IMR-90 (cell line): ENCODE measurements around the gene SLC19A1.

ENCODE experiments used
- BHLHE40 ChIP-seq: fragments of 150-350 bp; IDR thresholded peaks from 2 replicates; pipeline ENCODE4 v1.6.1; 2016; ENCODE audit warnings: mild to moderate bottlenecking, low read depth, low read length
- FOS ChIP-seq: fragments of 150-350 bp; IDR thresholded peaks from 2 replicates; pipeline ENCODE4 v1.6.1; 2016; ENCODE audit warnings: low read depth, low read length
- MAFK ChIP-seq: IDR thresholded peaks from 2 replicates; pipeline ENCODE4 v1.6.1; 2012; ENCODE audit warnings: low read depth, low read length, improper control_type of control experiment
- MXI1 ChIP-seq: IDR thresholded peaks from 2 replicates; pipeline ENCODE4 v1.6.1; 2012; ENCODE audit warnings: low read depth, mild to moderate bottlenecking, low read length, moderate library complexity, borderline replicate concordance
- POLR2A ChIP-seq: IDR thresholded peaks from 2 replicates; pipeline ENCODE4 v1.6.1; 2012; ENCODE audit warnings: mild to moderate bottlenecking, low read depth, low read length
- RCOR1 ChIP-seq: IDR thresholded peaks from 2 replicates; pipeline ENCODE4 v1.6.1; 2012; ENCODE audit warnings: mild to moderate bottlenecking, low read length, improper control_type of control experiment; ENCODE audit not compliant: insufficient replicate concordance
- RFX5 ChIP-seq: IDR thresholded peaks from 2 replicates; pipeline ENCODE4 v1.8.0; 2012; ENCODE audit warnings: low read depth, mild to moderate bottlenecking, low read length, moderate library complexity
- SMC3 ChIP-seq: fragments of 150-350 bp; IDR thresholded peaks from 2 replicates; pipeline ENCODE4 v1.6.1; 2016; ENCODE audit warnings: low read depth, mild to moderate bottlenecking, antibody characterized with exemption, low read length, moderate library complexity
- TF ChIP-seq, protein P1 (sequence below): conservative IDR thresholded peaks from 2 replicates; pipeline ENCODE4 v1.5.1; 2012; ENCODE audit warnings: mild to moderate bottlenecking, low read depth, low read length, improper control_type of control experiment
- TF ChIP-seq, protein P2 (sequence below): fragments of 150-350 bp; IDR thresholded peaks from 2 replicates; pipeline ENCODE4 v1.6.1; 2016; ENCODE audit warnings: low read depth, mild to moderate bottlenecking, low read length, moderate library complexity, borderline replicate concordance

DNA sequence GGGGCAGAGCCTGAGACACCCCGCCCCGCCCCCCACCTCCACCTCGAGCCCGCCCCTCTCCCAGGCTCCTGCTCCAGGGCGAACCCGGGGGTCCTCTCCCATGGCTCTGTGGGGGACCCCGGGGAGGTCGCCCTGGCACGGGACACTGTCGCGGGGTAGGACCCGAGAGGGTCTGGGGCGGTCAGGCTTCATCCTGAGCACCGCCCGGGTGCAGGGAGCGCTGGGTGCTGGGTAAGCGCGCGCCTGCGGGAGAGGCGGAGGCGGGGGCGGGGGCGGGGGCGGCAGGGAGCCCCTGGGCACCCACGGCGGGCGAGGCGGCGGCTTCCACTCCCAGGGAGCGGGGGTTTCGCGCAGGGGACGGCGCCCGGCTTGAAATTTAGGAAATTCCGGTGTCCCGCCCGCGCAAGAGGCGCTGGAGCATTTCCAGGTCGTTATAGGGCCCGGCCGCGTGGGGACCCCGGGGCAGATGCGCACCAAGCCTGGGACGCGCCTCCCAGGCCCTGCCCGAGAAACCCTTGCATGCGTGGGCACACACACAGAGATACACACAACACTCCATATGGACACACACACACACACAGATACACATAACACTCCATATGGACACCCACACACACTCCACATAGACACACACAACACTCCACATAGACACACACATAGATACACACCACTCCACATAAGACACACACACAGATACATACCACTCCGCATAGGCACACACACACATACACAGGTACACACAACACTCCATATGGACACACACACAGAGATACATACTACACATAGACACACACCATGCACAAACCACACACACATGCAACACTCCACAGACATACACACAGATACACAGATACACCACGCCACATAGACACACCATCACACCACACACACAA, 48.7 kb upstream of the SLC19A1 start:
- TF ChIP-seq FOS (no peak), MAFK (no peak), POLR2A (no peak), MXI1 (no peak), SMC3 (no peak), BHLHE40 (no peak), RFX5 (no peak), RCOR1 (no peak)
- TF ChIP-seq, protein P1, sequence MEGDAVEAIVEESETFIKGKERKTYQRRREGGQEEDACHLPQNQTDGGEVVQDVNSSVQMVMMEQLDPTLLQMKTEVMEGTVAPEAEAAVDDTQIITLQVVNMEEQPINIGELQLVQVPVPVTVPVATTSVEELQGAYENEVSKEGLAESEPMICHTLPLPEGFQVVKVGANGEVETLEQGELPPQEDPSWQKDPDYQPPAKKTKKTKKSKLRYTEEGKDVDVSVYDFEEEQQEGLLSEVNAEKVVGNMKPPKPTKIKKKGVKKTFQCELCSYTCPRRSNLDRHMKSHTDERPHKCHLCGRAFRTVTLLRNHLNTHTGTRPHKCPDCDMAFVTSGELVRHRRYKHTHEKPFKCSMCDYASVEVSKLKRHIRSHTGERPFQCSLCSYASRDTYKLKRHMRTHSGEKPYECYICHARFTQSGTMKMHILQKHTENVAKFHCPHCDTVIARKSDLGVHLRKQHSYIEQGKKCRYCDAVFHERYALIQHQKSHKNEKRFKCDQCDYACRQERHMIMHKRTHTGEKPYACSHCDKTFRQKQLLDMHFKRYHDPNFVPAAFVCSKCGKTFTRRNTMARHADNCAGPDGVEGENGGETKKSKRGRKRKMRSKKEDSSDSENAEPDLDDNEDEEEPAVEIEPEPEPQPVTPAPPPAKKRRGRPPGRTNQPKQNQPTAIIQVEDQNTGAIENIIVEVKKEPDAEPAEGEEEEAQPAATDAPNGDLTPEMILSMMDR: no peak
- TF ChIP-seq, protein P2, sequence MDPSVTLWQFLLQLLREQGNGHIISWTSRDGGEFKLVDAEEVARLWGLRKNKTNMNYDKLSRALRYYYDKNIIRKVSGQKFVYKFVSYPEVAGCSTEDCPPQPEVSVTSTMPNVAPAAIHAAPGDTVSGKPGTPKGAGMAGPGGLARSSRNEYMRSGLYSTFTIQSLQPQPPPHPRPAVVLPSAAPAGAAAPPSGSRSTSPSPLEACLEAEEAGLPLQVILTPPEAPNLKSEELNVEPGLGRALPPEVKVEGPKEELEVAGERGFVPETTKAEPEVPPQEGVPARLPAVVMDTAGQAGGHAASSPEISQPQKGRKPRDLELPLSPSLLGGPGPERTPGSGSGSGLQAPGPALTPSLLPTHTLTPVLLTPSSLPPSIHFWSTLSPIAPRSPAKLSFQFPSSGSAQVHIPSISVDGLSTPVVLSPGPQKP: no peak
